Measurements from ENCODE around the gene LIPI.

DNA sequence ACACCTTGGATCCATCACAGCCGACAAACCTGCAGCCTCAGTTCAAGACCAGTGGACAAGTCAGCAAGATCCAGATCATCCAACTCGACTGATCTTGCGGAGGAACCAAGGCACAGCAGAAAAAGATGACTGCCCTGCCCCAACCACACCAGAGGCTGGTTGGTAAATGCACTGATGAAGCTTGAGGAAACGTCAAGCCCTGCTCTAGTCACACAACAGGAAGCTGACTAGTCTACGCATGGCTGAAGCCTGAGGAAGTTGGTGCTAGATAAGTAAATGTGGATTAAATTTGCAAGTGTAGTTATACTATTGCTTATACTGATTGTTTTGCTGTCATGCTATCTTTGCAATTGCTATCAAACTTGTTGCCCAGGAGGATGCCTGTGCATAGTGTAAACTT, 89.0 kb downstream of the LIPI start:
- no peak for TF ChIP-seq POLR2A (IDR thresholded peaks at IDR 0.05)
- TF ChIP-seq, protein P1, sequence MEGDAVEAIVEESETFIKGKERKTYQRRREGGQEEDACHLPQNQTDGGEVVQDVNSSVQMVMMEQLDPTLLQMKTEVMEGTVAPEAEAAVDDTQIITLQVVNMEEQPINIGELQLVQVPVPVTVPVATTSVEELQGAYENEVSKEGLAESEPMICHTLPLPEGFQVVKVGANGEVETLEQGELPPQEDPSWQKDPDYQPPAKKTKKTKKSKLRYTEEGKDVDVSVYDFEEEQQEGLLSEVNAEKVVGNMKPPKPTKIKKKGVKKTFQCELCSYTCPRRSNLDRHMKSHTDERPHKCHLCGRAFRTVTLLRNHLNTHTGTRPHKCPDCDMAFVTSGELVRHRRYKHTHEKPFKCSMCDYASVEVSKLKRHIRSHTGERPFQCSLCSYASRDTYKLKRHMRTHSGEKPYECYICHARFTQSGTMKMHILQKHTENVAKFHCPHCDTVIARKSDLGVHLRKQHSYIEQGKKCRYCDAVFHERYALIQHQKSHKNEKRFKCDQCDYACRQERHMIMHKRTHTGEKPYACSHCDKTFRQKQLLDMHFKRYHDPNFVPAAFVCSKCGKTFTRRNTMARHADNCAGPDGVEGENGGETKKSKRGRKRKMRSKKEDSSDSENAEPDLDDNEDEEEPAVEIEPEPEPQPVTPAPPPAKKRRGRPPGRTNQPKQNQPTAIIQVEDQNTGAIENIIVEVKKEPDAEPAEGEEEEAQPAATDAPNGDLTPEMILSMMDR (IDR thresholded peaks at IDR 0.05) = no peak

Measured in body of pancreas (tissue), 4 donors.